Measurements from ENCODE around the gene GMCL2. TPM values are rescaled to one million over a fixed set of nuclear protein-coding genes. Genes with fewer than 3 reads are reported as not detected.
A peak's percentile ranks its signal among the peaks of the same experiment; 100 is the strongest.

The GMCL2 gene
- total and polyA plus RNA-seq, 9 of the 15 experiments (the other 6 are each of a cell fraction or from before 2014, with no cell fraction given): 0.04 TPM; not detected in 8

DNA sequence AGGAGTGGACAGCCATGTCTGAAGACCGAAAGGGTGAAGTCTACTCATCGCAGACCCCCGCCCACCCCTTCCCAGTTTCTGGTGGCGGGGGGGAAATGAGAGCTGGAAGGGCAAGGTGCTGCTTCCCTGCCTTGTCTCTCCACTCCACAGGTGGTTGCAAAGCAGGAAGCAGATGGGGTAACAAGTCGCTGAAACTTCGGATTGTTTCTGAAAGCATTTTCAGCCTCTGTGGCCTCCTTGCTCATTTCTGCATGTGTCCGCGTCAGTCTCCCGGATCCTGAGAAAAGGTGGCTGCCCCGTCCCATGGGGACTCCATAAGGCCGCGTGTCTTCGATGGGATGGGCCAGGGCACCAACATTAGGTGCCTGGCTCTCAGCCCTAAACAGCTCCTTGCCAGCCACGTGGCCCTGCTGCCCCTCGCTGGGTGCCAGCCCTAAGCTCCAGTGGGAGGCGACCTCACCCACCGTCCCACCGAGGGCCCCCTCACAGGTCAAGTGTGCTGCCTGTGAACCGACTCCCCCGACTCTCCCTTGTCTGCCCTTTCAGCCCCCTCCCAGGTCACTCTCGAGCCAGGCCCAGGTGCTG lies 44.5 kb upstream of the GMCL2 start (continued):
- TF ChIP-seq, protein P1, sequence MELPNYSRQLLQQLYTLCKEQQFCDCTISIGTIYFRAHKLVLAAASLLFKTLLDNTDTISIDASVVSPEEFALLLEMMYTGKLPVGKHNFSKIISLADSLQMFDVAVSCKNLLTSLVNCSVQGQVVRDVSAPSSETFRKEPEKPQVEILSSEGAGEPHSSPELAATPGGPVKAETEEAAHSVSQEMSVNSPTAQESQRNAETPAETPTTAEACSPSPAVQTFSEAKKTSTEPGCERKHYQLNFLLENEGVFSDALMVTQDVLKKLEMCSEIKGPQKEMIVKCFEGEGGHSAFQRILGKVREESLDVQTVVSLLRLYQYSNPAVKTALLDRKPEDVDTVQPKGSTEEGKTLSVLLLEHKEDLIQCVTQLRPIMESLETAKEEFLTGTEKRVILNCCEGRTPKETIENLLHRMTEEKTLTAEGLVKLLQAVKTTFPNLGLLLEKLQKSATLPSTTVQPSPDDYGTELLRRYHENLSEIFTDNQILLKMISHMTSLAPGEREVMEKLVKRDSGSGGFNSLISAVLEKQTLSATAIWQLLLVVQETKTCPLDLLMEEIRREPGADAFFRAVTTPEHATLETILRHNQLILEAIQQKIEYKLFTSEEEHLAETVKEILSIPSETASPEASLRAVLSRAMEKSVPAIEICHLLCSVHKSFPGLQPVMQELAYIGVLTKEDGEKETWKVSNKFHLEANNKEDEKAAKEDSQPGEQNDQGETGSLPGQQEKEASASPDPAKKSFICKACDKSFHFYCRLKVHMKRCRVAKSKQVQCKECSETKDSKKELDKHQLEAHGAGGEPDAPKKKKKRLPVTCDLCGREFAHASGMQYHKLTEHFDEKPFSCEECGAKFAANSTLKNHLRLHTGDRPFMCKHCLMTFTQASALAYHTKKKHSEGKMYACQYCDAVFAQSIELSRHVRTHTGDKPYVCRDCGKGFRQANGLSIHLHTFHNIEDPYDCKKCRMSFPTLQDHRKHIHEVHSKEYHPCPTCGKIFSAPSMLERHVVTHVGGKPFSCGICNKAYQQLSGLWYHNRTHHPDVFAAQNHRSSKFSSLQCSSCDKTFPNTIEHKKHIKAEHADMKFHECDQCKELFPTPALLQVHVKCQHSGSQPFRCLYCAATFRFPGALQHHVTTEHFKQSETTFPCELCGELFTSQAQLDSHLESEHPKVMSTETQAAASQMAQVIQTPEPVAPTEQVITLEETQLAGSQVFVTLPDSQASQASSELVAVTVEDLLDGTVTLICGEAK (IDR thresholded peaks at IDR 0.05): peak; percentile 32; the same call in 1 of the 2 replicates
- TF ChIP-seq, protein P1 (CRISPR knock-in tag; IDR thresholded peaks at IDR 0.05): no peak
- TF ChIP-seq, protein P2, sequence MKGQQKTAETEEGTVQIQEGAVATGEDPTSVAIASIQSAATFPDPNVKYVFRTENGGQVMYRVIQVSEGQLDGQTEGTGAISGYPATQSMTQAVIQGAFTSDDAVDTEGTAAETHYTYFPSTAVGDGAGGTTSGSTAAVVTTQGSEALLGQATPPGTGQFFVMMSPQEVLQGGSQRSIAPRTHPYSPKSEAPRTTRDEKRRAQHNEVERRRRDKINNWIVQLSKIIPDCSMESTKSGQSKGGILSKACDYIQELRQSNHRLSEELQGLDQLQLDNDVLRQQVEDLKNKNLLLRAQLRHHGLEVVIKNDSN (CRISPR knock-in tag; IDR thresholded peaks at IDR 0.05): peak; percentile 39; the same call in 1 of the 2 replicates
- TF ChIP-seq TBP (optimal IDR thresholded peaks at IDR 0.05; ENCODE audit: low read depth, low read length): peak; percentile 6
- TF ChIP-seq, protein P3, sequence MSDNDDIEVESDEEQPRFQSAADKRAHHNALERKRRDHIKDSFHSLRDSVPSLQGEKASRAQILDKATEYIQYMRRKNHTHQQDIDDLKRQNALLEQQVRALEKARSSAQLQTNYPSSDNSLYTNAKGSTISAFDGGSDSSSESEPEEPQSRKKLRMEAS (CRISPR knock-in tag; IDR thresholded peaks at IDR 0.05): peak; percentile 71
- TF ChIP-seq SRF (CRISPR knock-in tag; IDR thresholded peaks at IDR 0.05): 0 out of 4 replicates have a peak, but pooled peaks of 1 of the 2 experiments have one; percentile 29
- TF ChIP-seq MAZ (CRISPR knock-in tag; conservative IDR thresholded peaks at IDR 0.05 in 1 of 2, IDR thresholded peaks at IDR 0.05 in 1 of 2): 0 out of 4 replicates have a peak, but pooled peaks of 1 of the 2 experiments have one; percentile 15
- peak; percentile 29; the same call in 1 of the 2 replicates for TF ChIP-seq EP400 (IDR thresholded peaks at IDR 0.05)
- no peak for TF ChIP-seq ZNF224 (CRISPR knock-in tag; IDR thresholded peaks at IDR 0.05)

All from K562 (cell line).